HepG2 (cell line): Measurements from ENCODE around the gene TUBB4B. TPM values are rescaled to one million over a fixed set of nuclear protein-coding genes. Genes with fewer than 3 reads are reported as not detected.
A peak's percentile ranks its signal among the peaks of the same experiment; 100 is the strongest.

Experiments used
- ZBTB40 ChIP-seq, 2 experiments: fragments of 450-650 bp in 1 of 2; sonication (generic) in 1 of 2; formaldehyde crosslinking in 1 of 2; IDR thresholded peaks; 2 replicates each; pipeline versions ENCODE4 v1.6.1 to v1.8.0; 2016 to 2022; ENCODE audit warnings: antibody characterized with exemption in 1 of 2, mild to moderate bottlenecking in 1 of 2, missing genetic modification reagents in 1 of 2
- polyA plus RNA-seq, 8 experiments: library from polyadenylated mRNA; depleted of rRNA in 3 of 8; stranded (reverse) in 7 of 8; unstranded in 1 of 8; fragments of >200 nt; fragmentation: Illumina TruSeq in 4 of 8; extraction: Trizol in 4 of 8; gene quantifications; 2 replicates each; pipeline versions ENCODE4 v1.2.1 to v1.2.3, GENCODE V29; 2011 to 2016; ENCODE audit warnings: low read depth in 4 of 8, missing spikeins in 1 of 8, mixed read lengths in 1 of 8; ENCODE audit not compliant: insufficient read depth in 1 of 8
- total RNA-seq, 5 experiments: library from RNA; depleted of rRNA; stranded (reverse); fragments of >200 nt; fragmentation: Illumina TruSeq; extraction: Trizol; gene quantifications; 2 replicates each; pipeline ENCODE4 v1.2.3, GENCODE V29; 2016; ENCODE audit warnings: low read depth in 1 of 5

The TUBB4B gene
- total and polyA plus RNA-seq, 2 of the 13 experiments (the other 11 are each of a cell fraction or from before 2014, with no cell fraction given): 182 to 412 TPM

DNA sequence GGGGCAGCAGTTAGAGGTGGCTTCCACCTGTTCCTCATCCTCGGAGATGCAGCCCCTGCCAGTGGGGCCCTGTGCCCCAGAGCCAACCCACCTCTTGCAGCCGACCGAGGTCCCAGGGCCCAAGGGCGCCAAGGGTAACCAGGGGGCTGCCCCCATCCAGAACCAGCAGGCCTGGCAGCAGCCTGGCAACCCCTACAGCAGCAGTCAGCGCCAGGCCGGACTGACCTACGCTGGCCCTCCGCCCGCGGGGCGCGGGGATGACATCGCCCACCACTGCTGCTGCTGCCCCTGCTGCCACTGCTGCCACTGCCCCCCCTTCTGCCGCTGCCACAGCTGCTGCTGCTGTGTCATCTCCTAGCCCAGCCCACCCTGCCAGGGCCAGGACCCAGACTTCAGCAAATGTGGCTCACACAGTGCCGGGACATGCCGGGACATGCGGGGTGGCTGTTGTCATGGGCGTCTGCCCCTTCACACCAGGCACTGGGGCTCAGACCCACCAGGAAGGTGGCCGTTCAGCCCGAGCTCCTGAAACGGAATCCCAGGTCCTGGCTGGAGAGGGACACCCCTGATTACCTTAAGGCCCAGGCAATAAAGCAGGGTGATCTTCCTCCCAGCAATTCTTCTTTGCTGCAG is 15.3 kb upstream of the TUBB4B start (continued):
- no peak for TF ChIP-seq ZBTB40 (IDR thresholded peaks at IDR 0.05)
- 0 out of 2 replicates have a peak, but pooled peaks have one; percentile 14 for TF ChIP-seq ZBTB40 (CRISPR knock-in tag; IDR thresholded peaks at IDR 0.05)
